Measurements from ENCODE around the gene GLB1L2.
"Not testable (repeated sequence)": the region's sequence is repeated elsewhere in the genome, so short reads cannot be mapped to it uniquely, and the experiment has no call there.

GLB1L2 gene

GRCh38 chr11:134317103-134317502 lies 14.7 kb upstream of the GLB1L2 start:
- DNase-seq (ENCODE audit: insufficient read length, low spot score) (no peak), FAIRE-seq (no peak)
- no peak for TF ChIP-seq TAF1 (IDR thresholded peaks at IDR 0.05; ENCODE audit: low read depth, low read length)
- no peak for TF ChIP-seq POLR2AphosphoS5 (IDR thresholded peaks at IDR 0.05; ENCODE audit: low read depth, low read length)
- TF ChIP-seq PAX5 (IDR thresholded peaks at IDR 0.05; ENCODE audit: insufficient read depth, low read length, severe bottlenecking): no peak
- no peak for TF ChIP-seq POLR2A (IDR thresholded peaks at IDR 0.05; ENCODE audit: low read depth, low read length)
- no peak for TF ChIP-seq SPI1 (IDR thresholded peaks at IDR 0.05; ENCODE audit: low read depth, low read length)
- no peak for TF ChIP-seq POU2F2 (IDR thresholded peaks at IDR 0.05; ENCODE audit: low read depth, low read length)

GRCh38 chr11:134321373-134321772 lies 10.4 kb upstream of the GLB1L2 start:
- DNase-seq (ENCODE audit: insufficient read length, low spot score); FAIRE-seq: not testable (repeated sequence)

GRCh38 chr11:134322553-134322952 lies 9.2 kb upstream of the GLB1L2 start:
- FAIRE-seq: no peak
- TF ChIP-seq POLR2AphosphoS5 (IDR thresholded peaks at IDR 0.05; ENCODE audit: low read depth, low read length) (no peak), POU2F2 (IDR thresholded peaks at IDR 0.05; ENCODE audit: low read depth, low read length) (no peak), POLR2A (IDR thresholded peaks at IDR 0.05; ENCODE audit: low read depth, low read length) (no peak), SPI1 (IDR thresholded peaks at IDR 0.05; ENCODE audit: low read depth, low read length) (no peak), TAF1 (IDR thresholded peaks at IDR 0.05; ENCODE audit: low read depth, low read length) (no peak), PAX5 (IDR thresholded peaks at IDR 0.05; ENCODE audit: insufficient read depth, low read length, severe bottlenecking) (no peak)
- DNase-seq (ENCODE audit: insufficient read length, low spot score): no peak

- TF ChIP-seq POU2F2 (IDR thresholded peaks at IDR 0.05; ENCODE audit: low read depth, low read length) (no peak), POLR2AphosphoS5 (IDR thresholded peaks at IDR 0.05; ENCODE audit: low read depth, low read length) (no peak), POLR2A (IDR thresholded peaks at IDR 0.05; ENCODE audit: low read depth, low read length) (no peak), SPI1 (IDR thresholded peaks at IDR 0.05; ENCODE audit: low read depth, low read length) (no peak), TAF1 (IDR thresholded peaks at IDR 0.05; ENCODE audit: low read depth, low read length) (no peak), PAX5 (IDR thresholded peaks at IDR 0.05; ENCODE audit: insufficient read depth, low read length, severe bottlenecking) (no peak)
- DNase-seq (ENCODE audit: insufficient read length, low spot score): no peak
- no peak for FAIRE-seq
These were observed 3.4 kb upstream of the GLB1L2 start for GRCh38 chr11:134328433-134328832.

- TF ChIP-seq SPI1 (IDR thresholded peaks at IDR 0.05; ENCODE audit: low read depth, low read length) (no peak), POLR2A (IDR thresholded peaks at IDR 0.05; ENCODE audit: low read depth, low read length) (no peak), TAF1 (IDR thresholded peaks at IDR 0.05; ENCODE audit: low read depth, low read length) (no peak), PAX5 (IDR thresholded peaks at IDR 0.05; ENCODE audit: insufficient read depth, low read length, severe bottlenecking) (no peak), POLR2AphosphoS5 (IDR thresholded peaks at IDR 0.05; ENCODE audit: low read depth, low read length) (no peak), POU2F2 (IDR thresholded peaks at IDR 0.05; ENCODE audit: low read depth, low read length) (no peak)
- FAIRE-seq (no peak), DNase-seq (ENCODE audit: insufficient read length, low spot score) (no peak)
These were observed 1.0 kb upstream of the GLB1L2 start for GRCh38 chr11:134330611-134331353.

- FAIRE-seq (no peak), DNase-seq (ENCODE audit: insufficient read length, low spot score) (no peak)
- no peak for TF ChIP-seq POLR2A (IDR thresholded peaks at IDR 0.05; ENCODE audit: low read depth, low read length)
- TF ChIP-seq PAX5 (IDR thresholded peaks at IDR 0.05; ENCODE audit: insufficient read depth, low read length, severe bottlenecking): no peak
- no peak for TF ChIP-seq TAF1 (IDR thresholded peaks at IDR 0.05; ENCODE audit: low read depth, low read length)
- no peak for TF ChIP-seq POLR2AphosphoS5 (IDR thresholded peaks at IDR 0.05; ENCODE audit: low read depth, low read length)
- TF ChIP-seq SPI1 (IDR thresholded peaks at IDR 0.05; ENCODE audit: low read depth, low read length): no peak
- TF ChIP-seq POU2F2 (IDR thresholded peaks at IDR 0.05; ENCODE audit: low read depth, low read length): no peak
These were observed 422 bp downstream of the GLB1L2 start for GRCh38 chr11:134332189-134332631.

GRCh38 chr11:134332782-134333181 lies 994 bp downstream of the GLB1L2 start:
- FAIRE-seq (no peak), DNase-seq (ENCODE audit: insufficient read length, low spot score) (no peak)
- no peak for TF ChIP-seq POLR2AphosphoS5 (IDR thresholded peaks at IDR 0.05; ENCODE audit: low read depth, low read length)
- TF ChIP-seq PAX5 (IDR thresholded peaks at IDR 0.05; ENCODE audit: insufficient read depth, low read length, severe bottlenecking): no peak
- TF ChIP-seq POLR2A (IDR thresholded peaks at IDR 0.05; ENCODE audit: low read depth, low read length): no peak
- TF ChIP-seq SPI1 (IDR thresholded peaks at IDR 0.05; ENCODE audit: low read depth, low read length): no peak
- no peak for TF ChIP-seq TAF1 (IDR thresholded peaks at IDR 0.05; ENCODE audit: low read depth, low read length)
- TF ChIP-seq POU2F2 (IDR thresholded peaks at IDR 0.05; ENCODE audit: low read depth, low read length): no peak

GRCh38 chr11:134333312-134333711 lies 1.5 kb downstream of the GLB1L2 start:
- DNase-seq (ENCODE audit: insufficient read length, low spot score) (no peak), FAIRE-seq (no peak)
- TF ChIP-seq PAX5 (IDR thresholded peaks at IDR 0.05; ENCODE audit: insufficient read depth, low read length, severe bottlenecking): no peak
- no peak for TF ChIP-seq TAF1 (IDR thresholded peaks at IDR 0.05; ENCODE audit: low read depth, low read length)
- TF ChIP-seq SPI1 (IDR thresholded peaks at IDR 0.05; ENCODE audit: low read depth, low read length): no peak
- TF ChIP-seq POLR2AphosphoS5 (IDR thresholded peaks at IDR 0.05; ENCODE audit: low read depth, low read length): no peak
- TF ChIP-seq POLR2A (IDR thresholded peaks at IDR 0.05; ENCODE audit: low read depth, low read length): no peak
- TF ChIP-seq POU2F2 (IDR thresholded peaks at IDR 0.05; ENCODE audit: low read depth, low read length): no peak

- DNase-seq (ENCODE audit: insufficient read length, low spot score) (no peak), FAIRE-seq (no peak)
- TF ChIP-seq PAX5 (IDR thresholded peaks at IDR 0.05; ENCODE audit: insufficient read depth, low read length, severe bottlenecking) (no peak), POU2F2 (IDR thresholded peaks at IDR 0.05; ENCODE audit: low read depth, low read length) (no peak), POLR2AphosphoS5 (IDR thresholded peaks at IDR 0.05; ENCODE audit: low read depth, low read length) (no peak), POLR2A (IDR thresholded peaks at IDR 0.05; ENCODE audit: low read depth, low read length) (no peak)
These were observed 2.2 kb downstream of the GLB1L2 start for GRCh38 chr11:134333946-134334345.
